GM08714 (cell line): ENCODE data around the gene PKP3.
"Not testable (repeated sequence)": the region's sequence is repeated elsewhere in the genome, so short reads cannot be mapped to it uniquely, and the experiment has no call there.

Experiments
- H3K4me3 ChIP-seq: fragments of 200-500 bp; sonication (Bioruptor generic); 2 replicates; pipeline ENCODE4 v1.5.1; 2014; ENCODE audit warnings: mild to moderate bottlenecking, low read length, inconsistent platforms
- ZNF274 ChIP-seq: IDR thresholded peaks from 2 replicates; pipeline ENCODE4 v1.6.1; 2012; ENCODE audit warnings: mild to moderate bottlenecking, low read depth, low read length

Gene PKP3

DNA sequence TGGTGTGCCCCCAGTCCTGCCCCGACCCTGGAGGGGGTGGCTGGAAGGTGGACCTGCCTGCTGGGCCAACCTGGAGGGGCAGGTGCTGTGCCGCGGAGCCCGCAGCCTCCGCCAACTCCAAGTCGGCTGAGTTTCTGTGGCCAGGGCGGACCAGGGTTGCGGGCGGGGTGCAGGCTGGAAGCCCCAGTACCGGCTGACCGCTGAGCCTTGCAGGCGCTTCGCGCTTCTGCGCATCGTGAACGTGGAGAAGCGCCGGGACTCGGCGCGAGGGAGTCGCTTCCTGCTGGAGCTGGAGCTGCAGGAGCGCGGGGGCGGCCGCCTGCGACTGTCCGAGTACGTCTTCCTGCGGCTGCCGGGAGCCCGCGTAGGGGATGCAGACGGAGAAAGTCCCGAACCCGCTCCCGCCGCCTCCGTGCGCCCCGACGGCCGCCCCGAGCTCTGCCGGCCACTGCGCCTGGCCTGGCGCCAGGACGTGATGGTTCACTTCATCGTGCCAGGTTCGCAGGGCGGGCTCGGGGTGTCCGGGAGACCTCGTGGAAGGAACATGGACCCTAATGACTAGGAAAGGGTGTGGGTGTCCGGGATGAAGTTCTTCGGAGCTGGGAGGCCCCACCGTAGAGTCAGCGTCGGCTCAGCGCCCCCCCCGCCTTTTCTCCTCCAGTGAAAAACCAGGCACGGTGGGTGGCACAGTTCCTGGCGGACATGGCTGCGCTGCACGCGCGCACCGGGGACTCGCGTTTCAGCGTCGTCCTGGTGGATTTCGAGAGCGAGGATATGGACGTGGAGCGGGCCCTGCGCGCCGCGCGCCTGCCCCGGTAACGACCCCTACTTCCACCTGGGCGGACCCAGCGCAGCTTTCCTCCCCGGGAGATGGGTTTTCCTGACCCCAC lies 14.6 kb upstream of the PKP3 start:
- H3K4me3 ChIP-seq: no peak overlapping the region
- no peak for TF ChIP-seq ZNF274

DNA sequence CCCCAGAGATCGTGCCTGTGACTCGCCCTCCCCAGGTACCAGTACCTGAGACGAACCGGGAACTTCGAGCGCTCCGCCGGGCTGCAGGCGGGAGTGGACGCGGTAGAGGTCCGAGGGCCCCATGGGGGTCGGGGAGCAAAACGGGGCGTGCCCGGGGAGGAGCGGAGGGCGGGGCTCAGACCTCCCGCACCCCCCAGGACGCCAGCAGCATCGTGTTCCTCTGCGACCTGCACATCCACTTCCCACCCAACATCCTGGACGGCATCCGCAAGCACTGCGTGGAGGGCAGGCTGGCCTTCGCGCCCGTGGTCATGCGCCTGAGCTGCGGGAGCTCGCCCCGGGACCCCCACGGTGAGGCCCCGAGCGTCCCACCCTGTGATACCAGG lies 13.9 kb upstream of the PKP3 start:
- no peak for TF ChIP-seq ZNF274
- no peak overlapping the region for H3K4me3 ChIP-seq

DNA sequence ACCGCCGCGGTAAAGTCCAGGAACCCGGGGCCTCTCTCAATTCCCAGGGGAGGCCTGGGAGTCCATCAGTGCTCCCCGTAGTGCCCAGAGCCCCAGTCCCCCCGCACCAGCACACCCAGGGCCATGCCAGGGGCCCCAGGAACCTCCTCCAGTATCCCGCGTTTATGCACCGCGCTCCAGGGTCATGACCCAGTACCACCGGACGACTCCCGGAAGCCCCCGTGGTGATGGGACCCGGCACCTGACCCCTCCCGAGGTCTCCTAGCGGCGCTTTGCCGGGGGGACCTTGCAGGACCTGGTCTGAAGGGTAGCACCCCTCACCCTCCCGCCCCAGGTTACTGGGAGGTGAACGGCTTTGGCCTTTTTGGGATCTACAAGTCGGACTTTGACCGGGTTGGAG lies 13.5 kb upstream of the PKP3 start:
- no peak overlapping the region for H3K4me3 ChIP-seq
- TF ChIP-seq ZNF274: no peak

DNA sequence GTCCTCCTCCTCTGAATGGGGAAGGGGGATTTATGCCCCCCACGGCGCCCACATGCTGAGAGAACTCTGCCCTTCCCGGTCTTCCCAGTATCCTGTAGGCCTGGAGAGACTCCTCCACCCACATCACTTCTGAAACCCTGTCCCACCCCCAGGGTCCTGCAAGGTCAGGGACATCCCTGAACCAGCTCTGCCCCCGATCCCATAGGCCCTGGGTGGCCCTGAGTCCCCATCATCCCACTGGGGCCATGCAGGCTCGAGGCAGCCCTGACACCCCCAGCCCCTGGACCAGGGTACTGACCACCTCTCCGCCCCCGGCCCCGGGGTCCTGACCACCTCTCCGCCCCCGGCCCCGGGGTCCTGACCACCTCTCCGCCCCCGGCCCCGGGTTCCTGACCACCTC lies 13.0 kb upstream of the PKP3 start:
- H3K4me3 ChIP-seq: no peak overlapping the region
- no peak for TF ChIP-seq ZNF274

DNA sequence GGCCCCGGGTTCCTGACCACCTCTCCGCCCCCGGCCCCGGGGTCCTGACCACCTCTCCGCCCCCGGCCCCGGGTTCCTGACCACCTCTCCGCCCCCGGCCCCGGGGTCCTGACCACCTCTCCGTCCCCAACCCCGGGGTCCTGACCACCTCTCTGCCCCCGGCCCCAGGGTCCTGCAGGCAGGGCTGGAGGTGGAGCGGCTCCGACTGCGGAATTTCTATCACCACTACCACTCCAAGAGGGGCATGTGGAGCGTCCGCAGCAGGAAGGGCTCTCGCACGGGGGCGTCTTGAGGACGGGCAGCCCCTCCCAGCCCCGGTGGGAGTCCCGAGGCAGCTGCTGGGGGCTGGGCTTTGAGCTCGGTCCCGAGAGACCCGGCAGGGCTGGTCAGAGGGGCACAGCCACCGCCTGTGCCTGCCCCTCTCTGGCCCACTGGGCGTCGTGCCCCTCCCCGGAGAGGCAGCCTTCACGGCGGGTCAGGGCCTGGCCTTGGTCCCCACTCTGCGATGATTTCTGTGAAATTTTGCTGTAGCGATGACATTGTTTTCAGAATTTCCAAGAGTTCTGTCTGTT lies 12.4 kb upstream of the PKP3 start:
- H3K4me3 ChIP-seq: no peak overlapping the region
- TF ChIP-seq ZNF274: no peak

DNA sequence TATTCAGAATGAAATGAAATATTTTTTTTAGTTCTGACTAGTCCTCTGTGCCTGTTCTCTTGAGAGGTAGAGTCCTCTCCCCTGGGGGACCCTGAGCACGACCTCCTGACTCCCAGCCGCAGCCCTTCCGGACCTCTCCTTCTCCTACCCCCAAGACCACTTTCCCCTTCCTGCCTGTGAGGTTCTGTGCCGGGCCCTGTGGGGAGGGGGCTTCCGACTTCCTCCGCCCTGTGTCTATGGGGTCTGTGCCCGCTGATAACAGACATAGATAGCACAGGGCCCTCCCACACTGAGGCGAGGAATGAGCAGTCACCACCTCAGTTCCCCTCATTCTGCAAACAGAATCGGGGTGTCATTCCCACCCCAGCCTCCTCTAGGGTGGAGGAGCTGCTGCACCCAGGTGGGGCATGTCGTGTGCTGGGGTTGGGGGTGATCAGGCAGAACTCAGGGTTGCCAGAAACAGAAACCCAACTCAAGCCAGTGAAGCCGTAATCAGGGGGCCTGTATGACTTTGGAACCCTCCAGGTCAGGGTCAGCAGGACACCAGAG lies 11.9 kb upstream of the PKP3 start:
- no peak for TF ChIP-seq ZNF274

DNA sequence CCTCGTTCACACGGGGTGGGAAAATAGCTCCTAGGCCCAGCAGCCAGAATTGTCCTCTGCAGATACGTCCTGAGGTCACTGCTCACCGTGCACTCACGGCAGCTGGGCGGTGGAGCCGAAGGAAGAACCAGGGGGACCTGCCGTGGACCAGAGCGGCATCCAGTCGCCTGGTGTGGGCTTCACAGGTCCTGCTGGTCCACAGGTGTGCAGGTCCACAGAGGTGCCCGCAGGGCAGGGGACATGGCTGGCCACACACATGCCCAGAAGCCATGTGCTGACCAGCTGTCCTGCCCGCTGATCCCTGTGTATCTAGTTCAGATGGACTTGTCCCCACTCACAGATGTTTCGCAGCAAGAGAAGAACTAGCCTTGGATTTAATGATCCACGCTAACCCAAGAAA lies 10.6 kb upstream of the PKP3 start:
- no peak for TF ChIP-seq ZNF274
- H3K4me3 ChIP-seq: no peak overlapping the region

More for the DNA sequence above, 11.9 kb upstream of the PKP3 start:
- H3K4me3 ChIP-seq: no peak overlapping the region

DNA sequence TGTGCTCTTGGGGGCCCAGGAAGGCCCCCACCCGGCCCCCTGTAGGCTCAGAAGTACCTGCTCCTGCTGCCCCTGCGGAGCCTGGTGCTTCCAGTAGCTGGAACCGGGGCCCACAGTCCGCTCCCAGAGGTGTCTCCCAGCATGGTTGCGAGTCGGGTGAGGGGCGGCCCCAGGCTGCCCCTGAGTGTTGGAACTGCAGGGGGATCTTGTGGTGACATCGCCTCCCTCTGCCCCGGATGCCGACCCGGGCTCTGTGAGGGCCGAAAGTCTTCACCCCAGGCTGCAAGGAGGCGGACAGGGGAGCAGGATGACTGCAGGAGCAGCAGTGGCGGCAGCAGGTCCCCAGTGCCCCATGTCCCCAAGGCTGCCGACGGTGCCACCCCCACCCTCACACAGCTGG lies 9.5 kb upstream of the PKP3 start:
- no peak overlapping the region for H3K4me3 ChIP-seq
- TF ChIP-seq ZNF274: no peak

DNA sequence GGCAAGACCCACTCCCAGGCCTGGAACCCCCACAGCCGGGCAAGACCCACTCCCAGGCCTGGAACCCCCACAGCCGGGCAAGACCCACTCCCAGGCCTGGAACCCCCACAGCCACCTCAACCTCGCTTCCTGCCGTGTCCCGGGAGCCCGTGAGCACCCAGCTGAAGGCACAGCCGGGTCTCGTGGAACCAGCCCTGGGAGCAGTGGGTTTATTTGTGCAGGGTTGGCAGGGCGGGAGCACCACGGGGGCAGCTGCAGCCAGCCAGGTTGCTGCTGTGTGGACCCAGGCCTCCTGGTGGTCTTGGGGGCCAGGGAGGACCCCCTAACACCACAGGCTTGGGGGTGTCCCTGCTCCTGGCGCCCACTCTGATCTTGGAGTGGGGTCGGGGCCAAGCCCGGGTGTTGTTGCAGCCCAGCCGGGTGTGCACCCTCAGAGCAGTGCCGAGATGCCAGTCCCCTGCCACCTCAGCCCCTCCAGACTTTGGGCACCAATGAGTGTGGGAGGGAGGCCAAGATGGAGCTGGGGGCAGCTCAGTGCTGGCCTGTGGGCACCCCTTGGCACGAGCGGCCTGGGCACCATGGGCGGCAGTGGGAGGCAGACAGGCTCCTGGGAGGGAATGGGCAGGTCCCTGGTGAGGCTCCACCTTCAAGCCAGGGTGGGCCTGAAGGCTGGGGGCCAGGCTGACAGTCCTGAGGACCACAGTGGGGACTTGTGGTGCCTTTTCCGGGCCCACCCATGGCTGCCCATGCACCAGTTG lies 8.2 kb upstream of the PKP3 start:
- TF ChIP-seq ZNF274: no peak
- H3K4me3 ChIP-seq: no peak overlapping the region

DNA sequence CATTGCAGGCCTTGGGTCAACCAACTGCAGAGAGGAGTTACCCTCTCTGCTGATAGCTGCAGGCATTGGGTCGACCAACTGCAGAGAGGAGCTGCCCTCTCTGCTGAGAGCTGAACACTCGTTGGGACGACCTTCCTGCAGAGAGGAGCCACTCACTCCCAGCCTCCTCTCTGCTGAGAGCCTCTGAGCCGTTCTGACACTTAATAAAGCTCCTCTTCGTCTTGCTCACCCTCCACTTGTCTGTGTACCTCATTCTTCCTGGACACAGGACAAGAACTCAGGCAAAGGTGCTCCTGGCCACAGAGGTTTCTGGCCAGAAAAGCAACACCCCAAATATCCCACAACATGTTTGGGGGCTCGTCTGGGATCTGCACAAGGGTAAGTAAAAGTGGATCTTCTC lies 7.5 kb upstream of the PKP3 start:
- H3K4me3 ChIP-seq: no peak overlapping the region
- TF ChIP-seq ZNF274: no peak

DNA sequence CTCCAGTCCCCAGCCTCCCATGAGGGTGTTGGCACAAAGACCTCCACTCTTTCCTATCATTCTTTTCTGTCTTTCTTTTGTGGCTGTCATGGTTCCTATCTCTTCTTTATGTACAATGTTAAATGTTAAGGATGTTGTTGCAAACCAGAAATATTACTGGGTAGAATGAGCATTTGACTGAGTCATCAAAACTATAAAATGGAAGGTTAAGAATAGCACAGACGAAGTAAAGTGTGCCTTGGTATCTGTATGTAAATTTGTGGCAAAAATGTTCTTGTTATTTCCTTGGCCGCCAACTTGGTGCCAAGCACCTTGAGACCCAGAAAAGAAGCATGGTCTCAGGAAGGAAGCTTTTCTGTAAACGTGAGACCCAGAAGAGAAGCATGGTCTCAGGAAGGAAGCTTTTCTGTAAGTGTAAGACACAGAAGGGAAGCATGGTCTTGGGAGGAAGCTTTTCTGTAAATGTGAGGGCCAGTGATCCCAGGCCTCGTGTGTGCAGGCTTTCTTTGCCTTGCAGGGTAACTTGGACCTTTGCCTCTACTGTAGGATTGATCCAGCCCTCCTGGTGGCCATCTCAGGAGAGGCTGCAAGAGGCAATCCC lies 6.7 kb upstream of the PKP3 start:
- no peak for TF ChIP-seq ZNF274
- H3K4me3 ChIP-seq: no peak overlapping the region

DNA sequence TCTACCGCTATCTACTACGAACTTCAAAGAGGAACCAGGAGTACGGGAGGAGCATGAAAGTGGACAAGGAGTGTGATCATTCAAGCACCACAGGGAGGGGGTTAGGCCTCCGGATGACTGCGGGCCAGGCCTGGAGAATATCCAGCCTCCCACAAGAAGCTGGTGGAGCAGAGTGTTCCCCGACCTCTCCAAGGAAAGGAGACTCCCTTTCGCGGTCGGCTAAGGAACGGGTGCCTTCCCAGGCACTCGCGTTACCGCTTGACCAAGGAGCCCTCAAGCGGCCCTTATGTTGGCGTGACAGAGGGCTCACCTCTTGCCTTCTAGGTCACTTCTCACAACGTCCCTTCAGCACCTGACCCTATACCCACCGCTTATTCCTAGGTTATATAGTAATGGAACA lies 4.6 kb upstream of the PKP3 start:
- H3K4me3 ChIP-seq: not testable (repeated sequence)

DNA sequence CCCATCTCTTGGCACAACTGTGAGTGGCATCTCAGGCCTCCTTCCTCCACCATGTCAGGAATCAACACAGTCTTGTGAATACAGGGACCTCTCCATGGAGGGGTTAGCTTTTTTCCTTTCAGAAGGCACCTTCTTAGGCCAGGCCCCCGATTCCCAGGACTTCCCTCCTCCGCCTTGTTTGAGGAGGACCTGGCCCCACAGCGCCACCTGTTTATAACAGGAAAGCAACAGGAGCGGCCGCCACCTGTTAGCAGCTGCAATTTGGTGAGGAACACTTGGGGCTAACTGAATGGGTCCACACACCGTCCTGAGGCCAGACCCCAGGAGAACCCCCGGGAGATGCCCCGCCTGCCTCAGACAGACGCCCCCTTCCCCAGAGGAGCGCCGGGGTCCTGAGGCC lies 3.8 kb upstream of the PKP3 start:
- H3K4me3 ChIP-seq: no peak overlapping the region
- TF ChIP-seq ZNF274: no peak
